SK-N-MC (cell line): ENCODE measurements around the gene HPCAL1.

Source experiments
- DNase-seq: peaks from one replicate; pipeline ENCODE4 v3.0.0-alpha.2; 2011; ENCODE audit warnings: low read depth, low spot score
- H3K27ac ChIP-seq: fragments of 200-600 bp; sonication (generic); 2 replicates; pipeline ENCODE4 v1.5.1; 2016; ENCODE audit warnings: mixed run types
- H3K36me3 ChIP-seq: fragments of 200-600 bp; sonication (generic); 2 replicates; pipeline ENCODE4 v1.6.1; 2017; ENCODE audit warnings: antibody characterized with exemption, low read length, mixed read lengths; ENCODE audit not compliant: insufficient read depth
- H3K4me3 ChIP-seq: fragments of 200-600 bp; sonication (generic); 2 replicates; pipeline ENCODE4 v1.5.1; 2016
- H3K9ac ChIP-seq: fragments of 200-600 bp; sonication (generic); 2 replicates; pipeline ENCODE4 v1.8.0; 2017; ENCODE audit warnings: mixed run types, mixed read lengths; ENCODE audit not compliant: insufficient read length
- H3K9me3 ChIP-seq: fragments of 200-600 bp; sonication (generic); 2 replicates; pipeline ENCODE4 v1.6.1; 2017; ENCODE audit warnings: low read depth, mild to moderate bottlenecking, antibody characterized with exemption, low read length, moderate library complexity, mixed read lengths
- EZH2 ChIP-seq: fragments of 200-600 bp; sonication (generic); IDR thresholded peaks from one replicate; pipeline ENCODE4 v1.6.1; 2017; ENCODE audit warnings: antibody characterized with exemption
- FOXP2 ChIP-seq: optimal IDR thresholded peaks from 2 replicates; pipeline ENCODE3; 2011; ENCODE audit warnings: mild to moderate bottlenecking, moderate library complexity; ENCODE audit not compliant: insufficient read depth; ENCODE audit errors: extremely low read length, control extremely low read depth
- POLR2AphosphoS5 ChIP-seq: IDR thresholded peaks from 2 replicates; pipeline ENCODE4 v1.6.1; 2012; ENCODE audit warnings: mild to moderate bottlenecking, low read depth, low read length, borderline replicate concordance

Gene HPCAL1

DNA sequence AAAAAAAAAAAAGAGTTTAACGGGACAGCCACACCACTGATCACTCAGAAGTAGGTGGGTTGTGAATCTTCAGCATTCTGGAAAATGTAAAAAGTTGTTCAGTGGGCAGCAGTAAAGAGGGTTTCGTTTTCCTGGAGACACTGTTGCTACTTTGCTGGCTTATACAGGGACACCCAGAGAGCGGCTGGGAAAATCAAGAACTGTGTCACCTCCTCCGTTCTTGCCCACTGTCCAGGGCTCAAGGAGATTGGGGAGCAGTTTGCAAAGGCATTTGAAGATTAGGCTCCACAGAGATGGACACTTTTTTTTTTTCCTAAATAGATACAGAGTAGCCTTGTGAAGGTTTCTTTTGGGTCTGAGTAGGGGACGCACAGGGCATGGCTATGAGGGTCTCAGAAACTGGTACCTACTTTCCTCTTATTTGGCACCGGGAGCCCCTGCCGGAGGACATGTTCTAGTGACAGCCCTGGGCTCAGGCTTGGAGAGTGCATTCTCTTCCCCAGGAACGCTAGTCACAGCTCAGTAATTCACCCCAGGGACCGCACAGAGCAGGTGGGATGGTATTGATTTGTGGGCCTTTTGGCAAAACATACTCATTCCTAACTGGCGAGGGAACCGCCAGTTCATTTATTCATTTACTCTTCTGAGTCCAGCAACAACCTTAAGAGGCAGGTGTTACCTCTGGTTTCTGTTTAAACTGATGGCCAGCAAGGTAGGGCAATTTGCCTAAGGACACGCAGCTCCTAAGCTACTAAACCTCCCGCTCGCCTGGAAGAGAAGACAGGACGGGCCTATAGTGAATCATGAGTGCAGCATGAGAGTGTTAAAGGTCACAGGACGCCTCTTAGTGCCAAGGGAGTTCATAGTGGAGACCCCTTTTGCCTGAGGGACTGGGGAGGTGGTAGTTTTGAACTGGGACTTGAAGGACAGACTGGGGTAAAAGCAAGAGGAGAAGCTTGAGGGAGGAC, 53.1 kb downstream of the HPCAL1 start:
- H3K4me3 ChIP-seq = no peak overlapping the region
- no peak for DNase-seq
- TF ChIP-seq EZH2 (no peak), POLR2AphosphoS5 (no peak), FOXP2 (no peak)
- no peaks in the 10 kb centered on the region for H3K9me3 ChIP-seq
- H3K36me3 ChIP-seq = no peaks in the 10 kb centered on the region
- H3K27ac ChIP-seq = no peak overlapping the region
- no peak overlapping the region for H3K9ac ChIP-seq

DNA sequence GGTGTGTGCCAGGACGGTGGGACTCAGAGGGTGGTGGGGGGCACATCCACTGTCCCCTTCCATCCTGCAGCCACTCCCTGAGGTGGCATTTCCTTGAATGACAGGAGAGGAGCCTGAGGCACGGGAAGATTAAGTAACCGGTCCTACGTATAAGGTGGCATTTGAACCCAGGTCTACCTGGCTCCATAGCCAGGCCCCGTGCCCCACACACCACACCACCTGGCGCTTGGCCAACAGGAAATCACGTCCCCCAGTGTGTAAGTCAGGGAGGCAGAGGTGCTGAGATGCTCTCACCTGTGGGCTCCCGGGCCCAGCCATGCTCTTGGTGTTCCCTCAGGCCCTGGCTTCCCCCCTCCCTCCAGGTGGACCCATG, 53.7 kb downstream of the HPCAL1 start:
- H3K4me3 ChIP-seq = no peak overlapping the region
- no peaks in the 10 kb centered on the region for H3K9me3 ChIP-seq
- TF ChIP-seq FOXP2 (no peak), POLR2AphosphoS5 (no peak), EZH2 (no peak)
- H3K36me3 ChIP-seq = no peaks in the 10 kb centered on the region
- no peak overlapping the region for H3K27ac ChIP-seq
- no peak overlapping the region for H3K9ac ChIP-seq
- no peak for DNase-seq

DNA sequence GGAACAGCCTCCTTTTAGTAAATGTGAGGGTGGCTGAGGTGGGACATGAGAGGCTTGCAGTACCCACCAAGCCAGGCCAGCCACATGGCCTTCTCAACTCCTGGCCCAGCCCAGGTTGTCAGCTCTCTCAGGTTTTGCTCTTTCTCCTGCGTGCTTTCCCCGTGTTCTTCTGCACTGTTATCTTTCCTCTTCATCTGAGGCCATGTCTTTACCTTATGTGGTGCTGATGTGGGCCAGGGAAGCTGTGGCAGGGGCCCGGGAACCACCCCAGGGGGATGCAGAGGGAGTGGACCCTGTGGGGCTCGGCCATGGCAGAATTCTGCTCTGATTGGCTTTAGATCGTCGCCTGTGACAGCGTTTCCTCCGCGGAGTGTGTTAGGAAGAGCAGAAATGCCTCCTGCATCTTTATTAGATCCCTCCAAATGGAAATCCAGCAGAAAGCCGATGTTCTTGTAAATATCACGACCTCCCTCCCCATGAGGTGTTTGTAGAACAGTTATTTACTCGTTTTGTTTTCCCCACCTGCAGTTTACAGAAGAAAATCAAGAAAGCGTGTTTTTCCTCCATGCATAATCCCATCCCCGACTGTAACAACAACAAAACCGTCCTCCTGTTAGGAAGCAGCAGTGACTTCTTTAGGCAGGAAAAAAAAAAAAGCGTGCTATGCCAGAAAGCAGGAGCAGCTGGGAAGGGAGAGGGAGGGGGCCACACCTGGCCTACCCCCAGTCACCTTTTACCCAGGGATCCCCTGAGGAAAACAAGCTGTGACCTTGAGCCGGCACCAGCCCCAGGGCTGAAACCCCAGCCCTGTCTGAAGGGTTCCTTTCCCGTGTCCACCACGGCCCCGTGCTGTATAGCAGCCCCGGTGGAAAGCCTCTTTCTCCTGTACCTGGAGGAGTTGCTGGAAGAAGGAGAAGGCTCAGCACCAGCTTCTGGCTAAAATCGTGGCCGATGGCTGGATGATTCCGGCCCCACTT, 54.8 kb downstream of the HPCAL1 start:
- TF ChIP-seq POLR2AphosphoS5 (no peak), EZH2 (no peak), FOXP2 (no peak)

DNA sequence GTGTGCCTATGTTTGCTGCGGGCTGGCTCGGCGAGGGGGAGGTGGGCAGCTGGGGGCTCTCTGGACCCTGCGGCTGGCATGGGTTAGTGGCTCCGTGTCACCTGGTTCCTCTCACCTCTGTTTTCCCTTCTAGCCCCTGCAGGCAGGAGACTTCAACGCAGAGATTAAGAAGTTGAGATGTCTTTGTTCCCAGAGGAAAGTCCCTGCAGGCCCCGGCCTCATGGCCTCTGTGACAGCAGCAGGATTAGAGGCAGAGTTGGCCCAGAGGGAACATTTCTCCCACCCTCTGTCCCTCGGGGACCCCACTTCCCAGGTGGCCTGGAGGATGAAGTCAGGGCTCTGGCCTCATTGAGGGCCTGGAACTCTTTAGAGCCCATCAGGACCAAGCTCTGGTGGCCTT, 56.5 kb downstream of the HPCAL1 start:
- H3K36me3 ChIP-seq = no peaks in the 10 kb centered on the region

More for the DNA sequence above, 54.8 kb downstream of the HPCAL1 start:
- DNase-seq = no peak
- no peaks in the 10 kb centered on the region for H3K36me3 ChIP-seq
- no peak overlapping the region for H3K4me3 ChIP-seq
- no peak overlapping the region for H3K9ac ChIP-seq
- no peak overlapping the region for H3K27ac ChIP-seq
- no peaks in the 10 kb centered on the region for H3K9me3 ChIP-seq

GRCh38 chr2:10359731-10360329, 57.1 kb downstream of the HPCAL1 start:
- TF ChIP-seq EZH2 (no peak), POLR2AphosphoS5 (no peak), FOXP2 (no peak)
- Histone ChIP-seq H3K9me3 (no peaks in the 10 kb centered on the region), H3K36me3 (no peaks in the 10 kb centered on the region), H3K4me3 (no peak overlapping the region), H3K9ac (no peak overlapping the region), H3K27ac (no peak overlapping the region)
- DNase-seq = no peak

More for the DNA sequence above, 56.5 kb downstream of the HPCAL1 start:
- DNase-seq = no peak
- Histone ChIP-seq H3K9me3 (no peaks in the 10 kb centered on the region), H3K27ac (no peak overlapping the region), H3K4me3 (no peak overlapping the region), H3K9ac (no peak overlapping the region)
- TF ChIP-seq FOXP2 (no peak), EZH2 (no peak), POLR2AphosphoS5 (no peak)

DNA sequence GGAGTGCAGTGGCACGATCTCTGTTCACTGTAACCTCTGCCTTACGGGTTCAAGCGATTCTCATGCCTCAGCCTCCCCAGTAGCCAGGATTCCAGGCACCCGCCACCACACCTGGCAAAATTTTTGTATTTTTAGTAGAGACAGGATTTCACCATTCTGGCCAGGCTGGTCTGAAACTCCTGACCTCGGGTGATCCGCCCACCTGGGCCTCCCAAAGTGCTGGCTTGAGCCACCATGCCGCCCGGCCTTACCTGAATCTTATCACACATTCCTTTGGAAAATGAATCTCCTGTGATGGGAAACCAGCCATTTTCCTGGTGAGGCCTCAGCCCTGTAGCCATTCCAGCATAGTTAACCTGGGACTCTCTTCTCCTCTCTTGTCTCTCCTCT, 57.8 kb downstream of the HPCAL1 start:
- no peak for DNase-seq
- no peak for TF ChIP-seq EZH2
- TF ChIP-seq POLR2AphosphoS5 = no peak
- TF ChIP-seq FOXP2 = no peak
- H3K9ac ChIP-seq = no peak overlapping the region
- H3K9me3 ChIP-seq = no peaks in the 10 kb centered on the region
- no peak overlapping the region for H3K27ac ChIP-seq
- no peak overlapping the region for H3K4me3 ChIP-seq
- no peaks in the 10 kb centered on the region for H3K36me3 ChIP-seq

DNA sequence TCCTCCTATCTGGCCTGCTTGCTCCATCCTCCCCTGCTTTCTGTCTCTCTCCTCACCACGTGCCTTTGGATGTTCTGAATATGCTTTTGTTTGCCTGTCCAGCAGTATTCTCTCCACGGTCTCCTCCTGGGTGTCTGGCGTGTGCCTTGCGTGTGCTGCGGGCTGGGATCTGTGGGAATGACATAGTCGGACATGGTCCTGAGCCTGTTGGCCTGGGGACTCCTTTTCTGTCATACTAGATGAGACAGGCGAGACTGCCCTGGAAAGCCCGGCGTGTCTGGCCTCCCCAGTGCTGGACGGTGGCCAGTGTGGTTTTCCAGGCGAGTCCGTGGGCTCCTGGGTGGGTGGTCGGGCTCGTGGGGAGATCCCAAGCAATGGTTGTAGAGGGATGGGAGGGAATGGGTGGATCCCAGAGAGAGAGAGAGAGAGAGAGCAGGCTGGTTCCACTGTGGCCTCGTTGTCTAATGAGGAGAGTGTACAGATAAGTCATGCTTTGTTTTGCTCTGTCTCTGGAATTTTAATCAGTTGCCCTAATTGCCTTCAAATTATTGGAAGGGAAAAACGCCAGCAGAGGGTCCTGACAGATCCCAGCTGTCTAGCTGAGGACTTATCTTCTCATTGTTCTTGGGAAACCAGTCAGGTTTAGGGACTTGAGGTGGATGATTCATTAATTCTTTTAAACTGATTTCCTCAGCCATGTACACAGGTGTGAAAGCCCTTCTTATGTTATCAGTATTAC, 58.3 kb downstream of the HPCAL1 start:
- Histone ChIP-seq H3K4me3 (no peak overlapping the region), H3K36me3 (no peaks in the 10 kb centered on the region), H3K27ac (no peak overlapping the region), H3K9ac (no peak overlapping the region), H3K9me3 (no peaks in the 10 kb centered on the region)
- no peak for TF ChIP-seq EZH2
- no peak for TF ChIP-seq FOXP2
- no peak for TF ChIP-seq POLR2AphosphoS5
- DNase-seq = no peak

GRCh38 chr2:10362096-10362897, 59.6 kb downstream of the HPCAL1 start:
- no peaks in the 10 kb centered on the region for H3K36me3 ChIP-seq
- DNase-seq = no peak
- TF ChIP-seq EZH2 (no peak), FOXP2 (no peak), POLR2AphosphoS5 (no peak)

More at GRCh38 chr2:10362096-10362897, 59.6 kb downstream of the HPCAL1 start:
- Histone ChIP-seq H3K27ac (no peak overlapping the region), H3K4me3 (no peak overlapping the region), H3K9ac (no peak overlapping the region), H3K9me3 (no peaks in the 10 kb centered on the region)
